ENCODE results near the gene RFC5. TPM values are rescaled to one million over a fixed set of nuclear protein-coding genes. Genes with fewer than 3 reads are reported as not detected.

The RFC5 gene
- total RNA-seq, 6 experiments from 2014 or later: 4.6 to 9.9 (median 8.5) TPM

- no peak for TF ChIP-seq POLR2A (IDR thresholded peaks at IDR 0.05)
- TF ChIP-seq CTCF (IDR thresholded peaks at IDR 0.05): no peak
- peaks cover 0 to 18% (median 3%) of the 10 kb centered on the region in 4 donors for H3K4me1 ChIP-seq
- H3K36me3 ChIP-seq: peaks cover 3 to 69% (median 35%) of the 10 kb centered on the region in 4 donors
- 81% methylated on average over 5 of the region's 5 CpGs for WGBS (ENCODE audit: insufficient coverage, low coverage, low lambda C conversion rate, missing lambda C conversion rate)
- intact Hi-C loops (cut with DNase I): loop anchor here in 1 of 2 donors (10.0 kb wide), 1 partner anchor 159 kb away; no protein-coding TSS in a partner anchor
- H3K9me3 ChIP-seq: no peaks in the 10 kb centered on the region
- H3K27ac ChIP-seq: no peak overlapping the region
- H3K27me3 ChIP-seq: no peaks in the 10 kb centered on the region
- ATAC-seq: no peak
- H3K4me3 ChIP-seq: no peak overlapping the region
- DNase-seq: no peak
Measured at GRCh38 chr12:118033902-118034301, 17.4 kb downstream of the RFC5 start.

GRCh38 chr12:118034429-118035189 is 18.1 kb downstream of the RFC5 start:
- DNase-seq: no peak
- peak; percentile 51 to 75 (median 69) for ATAC-seq
- intact Hi-C loops (cut with DNase I): loop anchor here in 1 of 2 donors (10.0 kb wide), 1 partner anchor 160 kb away; no protein-coding TSS in a partner anchor
- H3K27me3 ChIP-seq: no peaks in the 10 kb centered on the region
- TF ChIP-seq POLR2A (IDR thresholded peaks at IDR 0.05) (no peak), CTCF (IDR thresholded peaks at IDR 0.05) (peak; percentile 30 to 49 (median 34))
- WGBS (ENCODE audit: insufficient coverage, low coverage, low lambda C conversion rate, missing lambda C conversion rate): 95% methylated on average over 5 of the region's 5 CpGs
- H3K4me3 ChIP-seq: no peak overlapping the region
- H3K9me3 ChIP-seq: no peaks in the 10 kb centered on the region
- H3K27ac ChIP-seq: no peak overlapping the region
- peaks cover 3 to 76% (median 35%) of the 10 kb centered on the region in 4 donors for H3K36me3 ChIP-seq
- peaks cover 0 to 18% (median 3%) of the 10 kb centered on the region in 4 donors for H3K4me1 ChIP-seq

GRCh38 chr12:118035190-118036041 is 18.9 kb downstream of the RFC5 start:
- no peak overlapping the region for H3K4me3 ChIP-seq
- peaks cover 3 to 78% (median 37%) of the 10 kb centered on the region in 4 donors for H3K36me3 ChIP-seq
- peaks cover 0 to 18% (median 3%) of the 10 kb centered on the region in 4 donors for H3K4me1 ChIP-seq
- no peaks in the 10 kb centered on the region for H3K9me3 ChIP-seq
- ATAC-seq (peak in 2 of 4 donors; percentile 5 to 10), DNase-seq (no peak)
- TF ChIP-seq POLR2A (IDR thresholded peaks at IDR 0.05) (no peak), CTCF (IDR thresholded peaks at IDR 0.05) (no peak)
- no peak overlapping the region for H3K27ac ChIP-seq
- intact Hi-C loops (cut with DNase I): loop anchor here in 1 of 2 donors (10.0 kb wide), 1 partner anchor 161 kb away; no protein-coding TSS in a partner anchor
- no peaks in the 10 kb centered on the region for H3K27me3 ChIP-seq
- 80% methylated on average over 7 of the region's 9 CpGs for whole genome bisulfite sequencing (ENCODE audit: insufficient coverage, low coverage, low lambda C conversion rate, missing lambda C conversion rate)

- Histone ChIP-seq H3K27ac (peak overlapping the region in 2 of 3 donors; percentile 30 to 47), H3K4me3 (no peak overlapping the region), H3K9me3 (no peaks in the 10 kb centered on the region), H3K36me3 (peaks cover 3 to 64% (median 36%) of the 10 kb centered on the region in 4 donors), H3K27me3 (no peaks in the 10 kb centered on the region), H3K4me1 (peaks cover 0 to 18% (median 3%) of the 10 kb centered on the region in 4 donors)
- intact Hi-C loops (cut with DNase I): loop anchor here in 1 of 2 donors (10.0 kb wide), 1 partner anchor 162 kb away; no protein-coding TSS in a partner anchor
- 85% methylated on average over 8 of the region's 11 CpGs for WGBS (ENCODE audit: insufficient coverage, low coverage, low lambda C conversion rate, missing lambda C conversion rate)
- ATAC-seq: no peak
- TF ChIP-seq CTCF (IDR thresholded peaks at IDR 0.05): no peak
- no peak for TF ChIP-seq POLR2A (IDR thresholded peaks at IDR 0.05)
- DNase-seq: no peak
Measured at GRCh38 chr12:118036672-118037411, 20.3 kb downstream of the RFC5 start.
